GM12872 (cell line): Measurements from ENCODE around the gene MRPL14.

Source experiments
- TF ChIP-seq, protein P1 (sequence below): IDR thresholded peaks from 3 replicates; pipeline ENCODE4 v1.5.1; 2011; ENCODE audit warnings: low read depth, mild to moderate bottlenecking, low read length, moderate library complexity; ENCODE audit not compliant: insufficient read depth

MRPL14 gene

DNA sequence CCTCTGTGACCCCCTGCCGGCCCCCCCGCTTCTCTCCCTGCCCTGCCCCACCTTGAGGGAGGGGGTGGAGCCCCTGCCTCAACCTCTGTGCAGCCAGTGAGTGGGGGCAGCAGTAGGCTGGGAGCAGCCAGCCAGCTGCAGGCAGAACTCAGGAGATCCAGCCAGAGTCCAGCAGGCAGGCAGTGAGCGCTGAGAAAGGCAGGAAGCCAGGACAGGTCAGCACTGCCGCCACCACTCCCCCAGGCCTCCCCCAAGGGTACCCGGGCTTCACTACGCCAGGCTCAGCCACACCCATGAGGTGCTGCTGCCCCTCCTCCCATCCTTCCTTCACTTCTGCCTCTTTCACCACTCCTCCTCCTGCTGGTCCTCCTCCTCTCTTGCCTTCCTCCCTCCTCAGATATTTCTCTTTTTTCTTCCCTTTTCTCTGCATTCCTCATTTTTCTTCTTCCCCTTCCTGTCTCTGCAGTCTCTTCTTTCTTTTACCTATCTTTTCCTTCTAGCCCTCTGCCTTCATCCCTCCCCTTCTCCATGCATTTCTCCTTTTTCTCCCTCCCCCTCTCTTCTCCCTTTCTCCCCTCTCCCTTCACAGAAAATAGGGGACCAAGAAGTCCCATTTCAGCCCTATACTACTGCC, 11.6 kb upstream of the MRPL14 start:
- TF ChIP-seq, protein P1, sequence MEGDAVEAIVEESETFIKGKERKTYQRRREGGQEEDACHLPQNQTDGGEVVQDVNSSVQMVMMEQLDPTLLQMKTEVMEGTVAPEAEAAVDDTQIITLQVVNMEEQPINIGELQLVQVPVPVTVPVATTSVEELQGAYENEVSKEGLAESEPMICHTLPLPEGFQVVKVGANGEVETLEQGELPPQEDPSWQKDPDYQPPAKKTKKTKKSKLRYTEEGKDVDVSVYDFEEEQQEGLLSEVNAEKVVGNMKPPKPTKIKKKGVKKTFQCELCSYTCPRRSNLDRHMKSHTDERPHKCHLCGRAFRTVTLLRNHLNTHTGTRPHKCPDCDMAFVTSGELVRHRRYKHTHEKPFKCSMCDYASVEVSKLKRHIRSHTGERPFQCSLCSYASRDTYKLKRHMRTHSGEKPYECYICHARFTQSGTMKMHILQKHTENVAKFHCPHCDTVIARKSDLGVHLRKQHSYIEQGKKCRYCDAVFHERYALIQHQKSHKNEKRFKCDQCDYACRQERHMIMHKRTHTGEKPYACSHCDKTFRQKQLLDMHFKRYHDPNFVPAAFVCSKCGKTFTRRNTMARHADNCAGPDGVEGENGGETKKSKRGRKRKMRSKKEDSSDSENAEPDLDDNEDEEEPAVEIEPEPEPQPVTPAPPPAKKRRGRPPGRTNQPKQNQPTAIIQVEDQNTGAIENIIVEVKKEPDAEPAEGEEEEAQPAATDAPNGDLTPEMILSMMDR = no peak

DNA sequence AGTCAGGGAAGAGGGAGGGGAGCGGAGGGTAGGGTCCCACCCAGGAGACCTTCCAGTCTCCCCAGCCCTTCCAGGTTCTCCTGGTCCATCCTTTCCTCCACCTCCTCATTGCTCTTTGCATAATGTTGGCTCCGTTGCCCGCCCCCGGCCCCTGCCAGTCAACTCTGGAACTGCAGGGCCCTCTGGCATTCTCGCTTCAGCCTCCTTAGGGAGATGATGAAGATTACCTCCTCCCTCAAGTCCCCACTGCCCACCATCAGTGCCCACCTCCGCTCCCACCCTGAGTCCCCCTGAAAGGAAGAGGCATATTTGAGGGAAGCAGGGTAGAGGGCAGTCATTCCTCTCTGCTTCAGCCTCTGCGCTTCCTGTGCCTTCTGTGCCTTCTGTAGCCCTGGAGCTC, 8.6 kb upstream of the MRPL14 start:
- TF ChIP-seq, protein P1 = no peak

GRCh38 chr6:44135173-44135758, 8.0 kb upstream of the MRPL14 start:
- TF ChIP-seq, protein P1 = no peak

GRCh38 chr6:44133981-44134711, 6.9 kb upstream of the MRPL14 start:
- TF ChIP-seq, protein P1 = no peak

- TF ChIP-seq, protein P1 = no peak
Observed at GRCh38 chr6:44133003-44133931, 6.0 kb upstream of the MRPL14 start.

- TF ChIP-seq, protein P1 = no peak
Observed at GRCh38 chr6:44132476-44132875, 5.2 kb upstream of the MRPL14 start.

GRCh38 chr6:44131892-44132291, 4.6 kb upstream of the MRPL14 start:
- TF ChIP-seq, protein P1 = no peak
